Neuronal stem cell (in vitro differentiated cells): ENCODE data around the gene TXNDC11.

Experiments
- DNase-seq: peaks from one replicate; pipeline ENCODE4 v3.0.0-alpha.2; 2013; ENCODE audit warnings: low spot score
- H2AFZ ChIP-seq: one replicate; pipeline ENCODE4 v1.6.1; 2013; ENCODE audit warnings: mild to moderate bottlenecking, low read length, inconsistent platforms
- H2AK5ac ChIP-seq: 2 replicates; pipeline ENCODE4 v1.6.1; 2013; ENCODE audit warnings: low read depth, mild to moderate bottlenecking, inconsistent platforms, low read length, moderate library complexity, mixed read lengths
- H2BK120ac ChIP-seq: 2 replicates; pipeline ENCODE4 v1.6.1; 2013; ENCODE audit warnings: low read depth, mild to moderate bottlenecking, inconsistent platforms, low read length, moderate library complexity, mixed read lengths
- H2BK12ac ChIP-seq: one replicate; pipeline ENCODE4 v1.6.1; 2013; ENCODE audit warnings: low read length, inconsistent platforms
- H2BK15ac ChIP-seq: 2 replicates; pipeline ENCODE4 v1.6.1; 2013; ENCODE audit warnings: mild to moderate bottlenecking, low read length, inconsistent platforms, mixed read lengths
- H2BK5ac ChIP-seq: one replicate; pipeline ENCODE4 v1.6.1; 2013; ENCODE audit warnings: inconsistent platforms, mild to moderate bottlenecking, low read length, moderate library complexity
- H3K14ac ChIP-seq: one replicate; pipeline ENCODE4 v1.6.1; 2013; ENCODE audit warnings: low read length, inconsistent platforms
- H3K18ac ChIP-seq: 2 replicates; pipeline ENCODE4 v1.6.1; 2013; ENCODE audit warnings: low read length, inconsistent platforms
- H3K23ac ChIP-seq: 2 replicates; pipeline ENCODE4 v1.6.1; 2013; ENCODE audit warnings: low read depth, mild to moderate bottlenecking, mixed read lengths, low read length, inconsistent platforms; ENCODE audit not compliant: poor library complexity
- H3K27ac ChIP-seq: replicated peaks from 3 replicates; pipeline ENCODE4 v1.5.1; 2013; ENCODE audit warnings: low read length, inconsistent platforms
- H3K27me3 ChIP-seq, 3 experiments: 2 replicates each; pipeline ENCODE4 v1.6.1; 2013; ENCODE audit warnings: low read length in 3 of 3, mild to moderate bottlenecking in 2 of 3, inconsistent platforms in 1 of 3, low read depth in 1 of 3, mixed read lengths in 1 of 3, moderate library complexity in 1 of 3; ENCODE audit not compliant: control insufficient read depth in 3 of 3, insufficient read depth in 3 of 3
- H3K36me3 ChIP-seq, 2 donors: replicated peaks in 1 of 2; 2 replicates each; pipeline ENCODE4 v1.6.1; 2013; ENCODE audit warnings: low read length in 2 of 2; ENCODE audit not compliant: control insufficient read depth in 2 of 2, insufficient read depth in 2 of 2
- H3K4ac ChIP-seq: 2 replicates; pipeline ENCODE4 v1.6.1; 2013; ENCODE audit warnings: inconsistent platforms, mild to moderate bottlenecking, low read length, moderate library complexity
- H3K4me1 ChIP-seq, 2 donors: 1 replicate in 1 of 2; 2 replicates in 1 of 2; pipeline ENCODE4 v1.6.1; 2013; ENCODE audit warnings: low read length in 2 of 2, low read depth in 1 of 2; ENCODE audit not compliant: control insufficient read depth in 2 of 2, insufficient read depth in 1 of 2
- H3K4me2 ChIP-seq: one replicate; pipeline ENCODE4 v1.6.1; 2013; ENCODE audit warnings: mild to moderate bottlenecking, low read length, inconsistent platforms; ENCODE audit not compliant: insufficient read depth, poor library complexity, severe bottlenecking
- H3K4me3 ChIP-seq, 2 donors: 2 replicates each; pipeline ENCODE4 v1.5.1; 2013; ENCODE audit warnings: low read length in 2 of 2, mild to moderate bottlenecking in 2 of 2, inconsistent platforms in 1 of 2, moderate library complexity in 1 of 2
- H3K79me1 ChIP-seq: one replicate; pipeline ENCODE4 v1.6.1; 2013; ENCODE audit warnings: low read depth, mild to moderate bottlenecking, inconsistent platforms, low read length, moderate library complexity
- H3K9ac ChIP-seq: one replicate; pipeline ENCODE4 v1.6.1; 2013; ENCODE audit warnings: mild to moderate bottlenecking, low read depth, low read length, inconsistent platforms; ENCODE audit not compliant: poor library complexity
- H3K9me3 ChIP-seq, 2 donors: replicated peaks in 1 of 2; 2 replicates each; pipeline versions ENCODE3 to v1.6.1; 2013; ENCODE audit warnings: low read length in 2 of 2, mild to moderate bottlenecking in 2 of 2, inconsistent platforms in 1 of 2, low read depth in 1 of 2, mixed read lengths in 1 of 2, moderate library complexity in 1 of 2; ENCODE audit not compliant: control insufficient read depth in 2 of 2, insufficient read depth in 1 of 2
- H4K8ac ChIP-seq: one replicate; pipeline ENCODE4 v1.6.1; 2013; ENCODE audit warnings: low read depth, mild to moderate bottlenecking, inconsistent platforms, low read length, moderate library complexity
- H4K91ac ChIP-seq: one replicate; pipeline ENCODE4 v1.6.1; 2013; ENCODE audit warnings: low read length, low read depth, mild to moderate bottlenecking, inconsistent platforms; ENCODE audit not compliant: poor library complexity
- WGBS, 2 donors: extraction: QIAGEN DNeasy Blood & Tissue Kit; methylation state at CpG; one replicate each; pipeline ENCODE4 v1.1.7; 2013; ENCODE audit warnings: missing lambda C conversion rate in 2 of 2, mixed read lengths in 1 of 2; ENCODE audit not compliant: insufficient read length in 2 of 2, insufficient replicate concordance in 1 of 2; ENCODE audit errors: extremely low coverage in 2 of 2; 5-methylcytosine and 5-hydroxymethylcytosine counted together

The TXNDC11 gene

GRCh38 chr16:11699234-11699894 is 43.3 kb downstream of the TXNDC11 start:
- Histone ChIP-seq H3K18ac (no peak overlapping the region), H3K4me3 (no peak overlapping the region), H3K4ac (no peak overlapping the region), H3K14ac (no peak overlapping the region), H2BK120ac (no peak overlapping the region), H3K4me1 (peaks cover 0 to 3% of the 10 kb centered on the region in 2 donors), H3K9me3 (no peaks in the 10 kb centered on the region), H3K23ac (no peak overlapping the region), H2BK12ac (no peak overlapping the region), H2AFZ (no peak overlapping the region), H4K91ac (no peak overlapping the region), H2BK5ac (peak overlapping the region; percentile 11), H3K27me3 (no peaks in the 10 kb centered on the region), H3K4me2 (no peak overlapping the region), H3K36me3 (peaks cover 18 to 69% of the 10 kb centered on the region in 2 donors), H2BK15ac (no peak overlapping the region), H2AK5ac (no peak overlapping the region), H3K27ac (no peak overlapping the region), H3K9ac (no peak overlapping the region), H3K79me1 (peaks cover 3% of the 10 kb centered on the region), H4K8ac (no peak overlapping the region)
- DNase-seq: no peak
- WGBS, 2 donors: 100% methylated on average over 1 of the region's 10 CpGs; no CpG with 5 or more reads in 1 of the 2 donors

DNA sequence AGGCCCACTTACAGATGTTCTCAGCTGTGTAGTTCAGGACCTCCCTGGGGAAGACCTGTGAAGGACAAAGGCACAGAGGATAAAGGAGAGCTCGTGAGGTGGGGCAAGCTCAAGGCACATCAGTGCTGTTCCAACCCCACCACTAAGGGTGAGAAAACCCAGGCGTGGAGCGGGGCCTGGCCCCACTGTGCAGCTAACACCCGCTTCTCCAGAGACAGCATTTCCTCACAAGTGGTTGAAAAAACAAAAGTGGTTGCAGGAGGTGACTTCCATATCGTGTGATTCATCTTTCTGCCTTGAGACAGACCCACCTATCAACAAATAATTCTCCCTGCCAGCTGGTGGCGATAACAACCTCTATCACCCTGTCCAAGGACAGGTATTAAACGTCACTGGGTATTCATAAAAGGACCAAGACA is 44.4 kb downstream of the TXNDC11 start:
- no peak overlapping the region for H4K91ac ChIP-seq
- H3K27me3 ChIP-seq: no peaks in the 10 kb centered on the region
- no peak overlapping the region for H2BK5ac ChIP-seq
- H3K36me3 ChIP-seq: peaks cover 18 to 60% of the 10 kb centered on the region in 2 donors
- H3K4me1 ChIP-seq: peaks cover 0 to 3% of the 10 kb centered on the region in 2 donors
- no peak overlapping the region for H2AK5ac ChIP-seq
- no peak for DNase-seq
- no peak overlapping the region for H3K4ac ChIP-seq
- H3K18ac ChIP-seq: no peak overlapping the region
- H2BK12ac ChIP-seq: no peak overlapping the region
- H3K79me1 ChIP-seq: peaks cover 3% of the 10 kb centered on the region
- no peak overlapping the region for H3K4me2 ChIP-seq
- no peak overlapping the region for H4K8ac ChIP-seq
- no peak overlapping the region for H2AFZ ChIP-seq
- H3K4me3 ChIP-seq: no peak overlapping the region
- no peak overlapping the region for H2BK120ac ChIP-seq
- H2BK15ac ChIP-seq: no peak overlapping the region
- no peaks in the 10 kb centered on the region for H3K9me3 ChIP-seq
- no peak overlapping the region for H3K14ac ChIP-seq
- H3K27ac ChIP-seq: no peak overlapping the region
- H3K9ac ChIP-seq: no peak overlapping the region
- no CpG with 5 or more reads among the region's 7 CpGs for WGBS, 2 donors
- no peak overlapping the region for H3K23ac ChIP-seq

GRCh38 chr16:11697319-11697718 is 45.3 kb downstream of the TXNDC11 start:
- peaks cover 0 to 3% of the 10 kb centered on the region in 2 donors for H3K4me1 ChIP-seq
- H4K8ac ChIP-seq: no peak overlapping the region
- no peak overlapping the region for H2BK5ac ChIP-seq
- no peak overlapping the region for H2BK12ac ChIP-seq
- H3K4me3 ChIP-seq: no peak overlapping the region
- H3K27me3 ChIP-seq: no peaks in the 10 kb centered on the region
- H3K9ac ChIP-seq: no peak overlapping the region
- H2AK5ac ChIP-seq: no peak overlapping the region
- no peak overlapping the region for H3K14ac ChIP-seq
- H3K23ac ChIP-seq: no peak overlapping the region
- no CpG with 5 or more reads among the region's 12 CpGs for WGBS, 2 donors
- H3K4me2 ChIP-seq: no peak overlapping the region
- H3K18ac ChIP-seq: peak overlapping the region; percentile 52
- H3K27ac ChIP-seq: no peak overlapping the region
- no peak overlapping the region for H2AFZ ChIP-seq
- H3K79me1 ChIP-seq: peaks cover 3% of the 10 kb centered on the region
- no peak overlapping the region for H2BK120ac ChIP-seq
- H4K91ac ChIP-seq: no peak overlapping the region
- H3K4ac ChIP-seq: no peak overlapping the region
- H2BK15ac ChIP-seq: no peak overlapping the region
- H3K9me3 ChIP-seq: no peaks in the 10 kb centered on the region
- DNase-seq: no peak
- H3K36me3 ChIP-seq: peaks cover 15 to 64% of the 10 kb centered on the region in 2 donors

DNA sequence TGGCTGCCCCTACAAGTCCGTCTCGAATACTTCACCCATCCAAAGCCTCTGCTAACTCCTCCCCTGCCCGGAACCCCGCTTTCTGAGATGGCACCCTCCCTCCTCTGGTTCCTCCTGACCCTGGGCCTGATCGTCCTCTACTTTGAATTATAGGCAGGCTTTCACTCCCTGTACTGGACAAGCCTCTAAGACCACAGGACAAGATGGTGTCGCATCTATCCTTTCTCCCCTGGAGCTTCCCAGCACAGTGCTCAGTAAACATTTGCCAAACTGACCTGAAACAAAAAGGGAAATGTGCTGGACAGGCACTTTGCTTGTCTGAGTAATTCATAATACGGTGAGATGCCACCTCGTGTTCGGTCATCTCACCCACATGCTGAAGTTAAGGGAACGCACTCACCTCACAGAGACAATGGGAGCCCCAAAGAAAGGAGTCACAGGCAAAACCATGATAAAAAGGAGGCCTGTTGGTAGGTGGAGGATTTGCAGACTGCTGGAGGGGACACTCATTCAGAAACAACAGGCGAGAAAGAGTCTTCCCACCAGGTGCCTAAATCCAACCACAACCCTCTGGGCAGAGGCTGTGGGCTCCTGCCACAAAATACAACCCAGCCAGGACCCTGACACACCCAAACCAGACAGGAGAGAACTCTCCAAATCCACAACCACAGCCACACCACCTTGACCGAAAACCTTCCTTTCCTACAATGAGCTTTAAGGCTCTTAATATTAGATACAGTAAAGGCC is 46.2 kb downstream of the TXNDC11 start:
- Histone ChIP-seq H3K23ac (no peak overlapping the region), H3K18ac (no peak overlapping the region), H3K27me3 (no peaks in the 10 kb centered on the region), H3K4me3 (no peak overlapping the region), H2AK5ac (no peak overlapping the region), H3K27ac (no peak overlapping the region), H2BK15ac (no peak overlapping the region), H3K9me3 (no peaks in the 10 kb centered on the region), H2BK12ac (no peak overlapping the region), H2AFZ (no peak overlapping the region), H3K4me1 (peaks cover 0 to 3% of the 10 kb centered on the region in 2 donors), H3K9ac (no peak overlapping the region), H3K79me1 (peaks cover 3% of the 10 kb centered on the region), H2BK120ac (no peak overlapping the region), H3K4ac (no peak overlapping the region), H3K36me3 (peaks cover 20 to 73% of the 10 kb centered on the region in 2 donors), H2BK5ac (no peak overlapping the region), H3K14ac (no peak overlapping the region), H4K91ac (no peak overlapping the region), H4K8ac (no peak overlapping the region), H3K4me2 (no peak overlapping the region)
- DNase-seq: no peak
- no CpG with 5 or more reads among the region's 12 CpGs for WGBS, 2 donors
